Activated T-cell treated with anti-CD3 and anti-CD28 coated beads, Interleukin-2, amount 50 U/mL, for 24 hours (primary cell): Measurements from ENCODE around the gene NEK4.

Experiments
- DNase-seq: peaks from one replicate; pipeline ENCODE4 v3.0.0-alpha.2; 2020
- H3K27ac Mint-ChIP-seq: 2 replicates; pipeline ENCODE4 v1.8.0; 2020; ENCODE audit warnings: mild to moderate bottlenecking, mixed read lengths
- H3K27me3 Mint-ChIP-seq: 2 replicates; pipeline ENCODE4 v1.8.0; 2020; ENCODE audit warnings: mixed read lengths
- H3K36me3 Mint-ChIP-seq: 2 replicates; pipeline ENCODE4 v1.8.0; 2020; ENCODE audit warnings: low read depth, mixed read lengths
- H3K4me1 Mint-ChIP-seq: 2 replicates; pipeline ENCODE4 v1.8.0; 2020; ENCODE audit warnings: low read depth, mixed read lengths
- H3K4me3 Mint-ChIP-seq: 2 replicates; pipeline ENCODE4 v1.8.0; 2020; ENCODE audit warnings: mild to moderate bottlenecking, moderate library complexity, mixed read lengths
- H3K9me3 Mint-ChIP-seq: 2 replicates; pipeline ENCODE4 v1.8.0; 2020; ENCODE audit warnings: mixed read lengths

The NEK4 gene

GRCh38 chr3:52715714-52716305 lies 54.9 kb downstream of the NEK4 start:
- Mint-ChIP-seq H3K27me3 (no peaks in the 10 kb centered on the region), H3K36me3 (peaks cover 26% of the 10 kb centered on the region), H3K27ac (no peak overlapping the region), H3K9me3 (no peaks in the 10 kb centered on the region), H3K4me1 (peaks cover 10% of the 10 kb centered on the region), H3K4me3 (no peak overlapping the region)
- DNase-seq: no peak

GRCh38 chr3:52714335-52715302 lies 56.1 kb downstream of the NEK4 start:
- Mint-ChIP-seq H3K9me3 (no peaks in the 10 kb centered on the region), H3K27ac (no peak overlapping the region), H3K4me1 (peaks cover 6% of the 10 kb centered on the region), H3K4me3 (no peak overlapping the region), H3K27me3 (no peaks in the 10 kb centered on the region), H3K36me3 (peaks cover 33% of the 10 kb centered on the region)
- DNase-seq: no peak

GRCh38 chr3:52712291-52713212 lies 58.2 kb downstream of the NEK4 start:
- H3K4me3 Mint-ChIP-seq: no peak overlapping the region
- no peak for DNase-seq
- H3K4me1 Mint-ChIP-seq: peaks cover 13% of the 10 kb centered on the region
- H3K27ac Mint-ChIP-seq: peak overlapping the region; percentile 48
- no peaks in the 10 kb centered on the region for H3K27me3 Mint-ChIP-seq
- no peaks in the 10 kb centered on the region for H3K9me3 Mint-ChIP-seq
- H3K36me3 Mint-ChIP-seq: peaks cover 44% of the 10 kb centered on the region

GRCh38 chr3:52710512-52710911 lies 60.2 kb downstream of the NEK4 start:
- Mint-ChIP-seq H3K9me3 (no peaks in the 10 kb centered on the region), H3K36me3 (peaks cover 58% of the 10 kb centered on the region), H3K4me1 (peaks cover 17% of the 10 kb centered on the region), H3K27me3 (no peaks in the 10 kb centered on the region), H3K4me3 (no peak overlapping the region), H3K27ac (peak overlapping the region; percentile 69)
- DNase-seq: no peak

GRCh38 chr3:52707585-52707984 lies 63.2 kb downstream of the NEK4 start:
- Mint-ChIP-seq H3K4me1 (peaks cover 31% of the 10 kb centered on the region), H3K27me3 (no peaks in the 10 kb centered on the region), H3K4me3 (peak overlapping the region; percentile 97), H3K9me3 (no peaks in the 10 kb centered on the region), H3K27ac (peak overlapping the region; percentile 77), H3K36me3 (peaks cover 68% of the 10 kb centered on the region)
- no peak for DNase-seq

GRCh38 chr3:52705688-52706686 lies 64.8 kb downstream of the NEK4 start, which contains the start of the genes GLT8D1 and SPCS1:
Gene GLT8D1 (minus strand): TSS chr3:52705791. CDS start chr3:52700460, 5,331 bp downstream.
Gene SPCS1 (plus strand): TSS chr3:52706106. CDS start chr3:52706247, 141 bp downstream.
- Mint-ChIP-seq H3K27ac (peak within 1 kb of the TSS; percentile 96), H3K4me1 (peaks cover 37% of the 10 kb centered on the region), H3K27me3 (no peaks in the 10 kb centered on the region), H3K4me3 (peak within 1 kb of the TSS; percentile 97), H3K9me3 (no peaks in the 10 kb centered on the region), H3K36me3 (peaks cover 62% of the 10 kb centered on the region)
- DNase-seq: peak; percentile 93

GRCh38 chr3:52705438-52705687 lies 65.4 kb downstream of the NEK4 start:
- Mint-ChIP-seq H3K9me3 (no peaks in the 10 kb centered on the region), H3K36me3 (peaks cover 58% of the 10 kb centered on the region), H3K27me3 (no peaks in the 10 kb centered on the region), H3K4me3 (peak overlapping the region; percentile 97), H3K4me1 (peaks cover 38% of the 10 kb centered on the region), H3K27ac (peak overlapping the region; percentile 96)
- no peak for DNase-seq

GRCh38 chr3:52704611-52705437 lies 65.9 kb downstream of the NEK4 start:
- Mint-ChIP-seq H3K4me3 (peak overlapping the region; percentile 97), H3K27ac (peak overlapping the region; percentile 96), H3K4me1 (peaks cover 34% of the 10 kb centered on the region), H3K36me3 (peaks cover 60% of the 10 kb centered on the region), H3K27me3 (no peaks in the 10 kb centered on the region), H3K9me3 (no peaks in the 10 kb centered on the region)
- no peak for DNase-seq

GRCh38 chr3:52703341-52703740 lies 67.4 kb downstream of the NEK4 start:
- Mint-ChIP-seq H3K36me3 (peaks cover 58% of the 10 kb centered on the region), H3K4me3 (no peak overlapping the region), H3K27me3 (no peaks in the 10 kb centered on the region), H3K9me3 (no peaks in the 10 kb centered on the region), H3K4me1 (peaks cover 32% of the 10 kb centered on the region), H3K27ac (no peak overlapping the region)
- DNase-seq: no peak

- no peaks in the 10 kb centered on the region for H3K9me3 Mint-ChIP-seq
- no peak for DNase-seq
- H3K4me3 Mint-ChIP-seq: no peak overlapping the region
- H3K27ac Mint-ChIP-seq: peak overlapping the region; percentile 70
- peaks cover 45% of the 10 kb centered on the region for H3K4me1 Mint-ChIP-seq
- H3K27me3 Mint-ChIP-seq: no peaks in the 10 kb centered on the region
- peaks cover 80% of the 10 kb centered on the region for H3K36me3 Mint-ChIP-seq
Measured at GRCh38 chr3:52697632-52697965, 73.1 kb downstream of the NEK4 start.

- no peaks in the 10 kb centered on the region for H3K9me3 Mint-ChIP-seq
- H3K27me3 Mint-ChIP-seq: no peaks in the 10 kb centered on the region
- peak overlapping the region; percentile 86 for H3K27ac Mint-ChIP-seq
- peaks cover 43% of the 10 kb centered on the region for H3K4me1 Mint-ChIP-seq
- no peak for DNase-seq
- H3K4me3 Mint-ChIP-seq: no peak overlapping the region
- H3K36me3 Mint-ChIP-seq: peaks cover 84% of the 10 kb centered on the region
Measured at GRCh38 chr3:52696830-52697631, 73.7 kb downstream of the NEK4 start.
